NCI-H69 (cell line): ENCODE measurements around the gene POLA2.

ENCODE experiments used
- DNase-seq: peaks from one replicate; lab custom pipeline; 2025; lab: John Stamatoyannopoulos, UW

Gene POLA2

GRCh38 chr11:65287601-65288000 lies 25.8 kb downstream of the POLA2 start:
- no peak for DNase-seq

- peak; percentile 98 for DNase-seq
Measured at GRCh38 chr11:65288706-65289536, 27.2 kb downstream of the POLA2 start.

GRCh38 chr11:65290448-65291165 lies 28.8 kb downstream of the POLA2 start:
- DNase-seq, result peak; percentile 66

DNA sequence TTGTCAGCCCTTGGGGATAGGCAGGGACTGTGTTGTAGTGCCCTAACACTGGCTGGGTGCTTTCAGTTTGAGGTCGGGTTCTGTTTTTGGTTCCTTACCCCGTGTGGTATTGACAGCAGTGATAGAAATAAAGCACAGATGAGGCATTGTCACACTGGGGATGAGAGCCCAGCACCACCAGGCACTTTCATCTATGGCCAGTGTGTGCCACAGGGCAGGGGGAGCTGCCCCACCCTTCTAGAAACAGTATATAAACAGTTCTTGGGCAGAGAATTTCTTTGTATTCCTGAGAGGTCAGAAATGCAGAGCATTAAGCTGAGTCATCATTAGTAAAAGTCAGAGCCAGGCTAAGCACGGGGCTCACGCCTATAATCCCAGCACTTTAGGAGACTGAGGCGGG lies 29.9 kb downstream of the POLA2 start:
- no peak for DNase-seq

GRCh38 chr11:65292890-65293289 lies 31.1 kb downstream of the POLA2 start:
- peak; percentile 18 for DNase-seq

DNA sequence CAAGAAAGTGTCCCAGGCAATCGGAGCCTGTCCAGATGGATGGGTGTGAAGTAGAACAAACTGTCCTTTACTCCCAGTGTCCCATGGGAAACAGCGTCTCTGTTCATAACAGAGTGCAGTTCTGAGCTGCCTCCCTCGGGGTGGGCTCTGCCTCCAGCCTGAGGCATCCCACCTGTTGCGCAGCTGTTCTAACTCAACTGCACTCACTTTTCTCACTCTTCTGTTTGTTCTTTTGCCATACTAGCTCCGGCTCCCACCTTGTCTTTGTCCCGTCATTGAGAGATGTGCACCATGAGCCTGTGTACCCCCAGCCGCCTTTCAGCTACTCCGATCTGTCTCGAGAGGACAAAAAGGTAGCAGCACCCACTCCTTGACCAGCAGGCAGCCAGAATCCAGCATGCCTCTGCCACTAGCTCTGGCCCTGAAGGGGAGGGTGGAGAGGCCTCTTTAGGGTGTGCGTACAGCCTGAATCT lies 32.2 kb downstream of the POLA2 start:
- peak; percentile 91 for DNase-seq

DNA sequence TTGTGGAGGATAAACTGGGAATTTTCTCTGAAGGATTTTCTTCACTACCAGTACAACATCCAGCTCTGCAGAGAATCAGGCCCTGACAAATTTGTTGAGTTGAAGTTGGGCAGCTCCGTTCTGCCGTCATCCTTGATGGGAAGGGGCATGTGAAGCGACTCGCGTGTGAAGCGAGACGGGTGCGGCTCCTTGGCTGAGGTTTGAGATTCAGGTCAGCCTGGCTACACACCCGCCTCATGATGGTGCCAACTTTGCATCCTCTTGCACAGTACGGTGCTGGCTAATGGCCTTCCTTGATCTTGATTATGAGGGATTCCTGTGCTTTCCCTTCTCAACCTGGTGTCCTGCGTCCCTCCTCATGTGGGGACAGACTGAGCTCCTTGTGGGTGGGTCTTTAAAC lies 33.2 kb downstream of the POLA2 start:
- no peak for DNase-seq

- DNase-seq, result no peak
Measured at GRCh38 chr11:65295571-65296341, 34.0 kb downstream of the POLA2 start.

DNA sequence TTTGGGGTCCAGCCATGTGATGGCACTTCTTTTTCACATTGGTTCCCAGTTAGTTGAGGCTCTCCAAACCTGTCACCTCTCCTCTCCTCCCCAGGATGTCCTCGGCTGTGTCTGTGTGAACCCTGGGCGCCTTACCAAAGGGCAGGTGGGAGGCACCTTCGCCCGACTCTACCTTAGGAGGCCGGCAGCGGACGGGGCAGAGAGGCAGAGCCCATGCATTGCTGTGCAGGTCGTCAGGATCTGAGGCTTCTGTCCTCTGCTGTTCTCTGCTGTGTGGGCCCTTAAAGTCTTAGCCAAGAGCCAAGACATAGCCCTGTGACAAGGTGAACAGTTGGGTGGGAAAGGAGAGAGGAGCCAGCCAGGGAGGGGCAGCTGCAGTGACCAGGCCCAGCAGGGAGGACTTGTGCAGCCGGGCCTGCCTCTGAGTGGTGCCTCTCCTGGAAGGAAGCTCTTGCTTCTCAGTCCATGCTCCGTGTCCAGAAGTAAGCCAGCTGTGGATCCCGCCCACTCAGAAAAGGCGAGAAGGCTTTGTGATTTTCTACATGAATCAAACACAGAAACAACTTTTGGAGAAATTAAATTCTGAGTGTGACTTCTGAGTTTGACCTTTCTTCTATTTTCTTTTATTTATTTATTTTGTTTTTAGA lies 35.4 kb downstream of the POLA2 start:
- no peak for DNase-seq

- no peak for DNase-seq
Measured at GRCh38 chr11:65298131-65298535, 36.4 kb downstream of the POLA2 start.

DNA sequence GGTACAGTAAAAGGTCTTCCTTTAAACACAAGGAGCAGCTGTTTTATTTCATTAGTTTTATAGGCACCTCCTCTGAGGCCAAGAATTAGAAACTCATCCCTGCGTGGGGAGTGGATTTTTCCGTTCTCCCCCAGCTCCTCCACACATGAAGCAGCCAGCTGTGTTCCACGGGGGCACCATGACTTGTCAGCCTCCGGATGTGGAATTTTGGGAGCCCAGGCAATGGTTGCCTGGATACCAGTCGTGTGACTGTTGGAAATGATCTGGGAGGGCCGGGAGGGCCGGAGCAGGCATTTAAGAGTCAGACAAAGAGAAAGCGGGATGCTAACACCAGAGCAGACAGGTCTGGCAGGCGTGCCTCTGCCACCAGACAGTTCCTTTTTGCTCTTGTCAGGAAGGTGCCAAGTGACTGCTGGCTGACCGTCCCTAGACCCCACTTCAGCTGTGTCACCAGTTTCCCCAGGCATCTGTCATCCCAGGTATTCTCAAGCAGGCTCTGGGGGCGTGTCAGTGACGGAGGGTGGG lies 37.0 kb downstream of the POLA2 start:
- no peak for DNase-seq

DNA sequence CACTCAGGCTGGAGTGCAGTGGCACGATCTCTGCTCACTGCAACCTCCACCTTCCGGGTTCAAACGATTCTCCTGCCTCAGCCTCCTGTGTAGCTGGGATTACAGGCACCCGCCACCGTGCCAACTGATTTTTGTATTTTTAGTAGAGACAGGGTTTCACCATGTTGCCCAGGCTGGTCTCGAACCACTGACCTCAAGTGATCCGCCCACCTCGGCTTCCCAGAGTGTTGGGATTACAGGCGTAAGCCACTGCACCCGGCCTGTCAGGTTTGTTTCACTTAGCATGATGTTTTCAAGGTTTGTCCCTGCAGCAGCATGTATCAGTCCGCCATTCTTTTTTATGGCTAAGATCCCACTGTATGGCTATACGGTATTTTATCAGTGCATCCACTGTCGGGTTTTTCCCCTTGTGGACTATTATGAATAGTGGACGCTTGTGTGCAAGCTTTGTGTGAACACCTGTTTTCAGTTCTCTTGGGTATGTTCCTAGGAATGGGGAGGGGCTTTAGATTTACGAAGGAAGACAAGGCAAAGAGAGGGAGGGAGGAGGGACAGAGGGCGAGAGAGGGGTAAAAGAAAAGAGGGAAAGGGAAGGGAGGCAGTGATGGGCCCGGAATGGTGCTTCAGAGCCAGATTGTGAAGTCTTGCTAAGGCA lies 39.0 kb downstream of the POLA2 start:
- peak; percentile 19 for DNase-seq

GRCh38 chr11:65301491-65302329 lies 39.9 kb downstream of the POLA2 start:
- DNase-seq, result peak; percentile 50

DNA sequence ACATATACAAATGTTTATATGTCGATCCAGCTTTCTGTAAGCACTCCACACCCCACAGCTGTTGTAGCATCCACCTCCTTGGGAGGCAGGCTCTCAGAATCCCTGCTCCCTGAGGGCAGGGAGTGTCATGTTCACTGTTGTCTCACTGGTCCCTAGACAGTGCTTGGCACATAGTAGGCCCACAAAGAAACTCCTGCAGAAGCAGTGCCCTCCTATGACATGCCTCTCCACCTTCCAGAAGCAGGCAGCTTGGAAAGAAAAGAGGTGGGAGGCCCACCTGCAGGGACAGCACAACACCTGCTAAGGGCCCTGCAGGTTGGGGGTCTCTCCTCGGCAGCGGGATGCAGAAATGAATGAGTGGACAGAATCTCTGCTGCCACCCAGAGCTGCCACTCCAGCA lies 41.8 kb downstream of the POLA2 start:
- no peak for DNase-seq

DNA sequence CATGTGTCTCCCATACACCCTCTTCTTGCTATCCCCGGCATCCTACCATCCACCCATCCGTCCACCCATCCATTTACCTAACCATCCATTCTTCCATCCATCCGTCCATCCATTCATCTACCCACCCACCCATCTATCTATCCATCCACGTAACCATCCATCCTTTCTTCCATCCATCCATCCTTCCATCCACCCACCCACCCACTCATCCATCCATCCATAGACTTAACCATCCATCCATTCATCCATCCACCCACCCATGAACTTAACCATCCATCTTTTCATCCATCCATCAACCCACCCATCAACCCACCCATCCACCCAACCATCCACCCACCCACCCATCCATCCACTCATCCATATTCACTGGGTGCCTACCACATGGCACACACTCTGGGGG lies 42.3 kb downstream of the POLA2 start:
- no peak for DNase-seq

DNA sequence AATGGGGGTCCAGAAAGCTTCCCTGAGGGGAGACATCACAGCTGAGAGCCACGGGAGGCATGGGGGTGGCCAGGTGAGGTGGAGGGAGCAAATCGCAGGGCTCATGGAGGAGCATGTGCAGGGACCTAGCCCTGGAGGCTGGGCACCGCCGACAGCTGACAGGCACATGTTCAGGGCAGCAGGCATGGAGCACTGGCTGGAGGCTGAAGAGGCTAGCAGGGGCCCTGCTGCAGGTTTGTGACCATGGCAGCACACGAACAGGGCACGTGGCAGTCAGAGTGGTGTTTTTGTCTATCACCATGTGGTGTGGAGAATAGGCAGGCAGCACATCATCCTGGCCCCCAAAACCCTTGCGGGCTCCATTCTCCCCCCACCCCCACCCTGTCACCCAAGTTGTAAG lies 42.9 kb downstream of the POLA2 start:
- no peak for DNase-seq

GRCh38 chr11:65305501-65306268 lies 43.9 kb downstream of the POLA2 start:
- no peak for DNase-seq

- no peak for DNase-seq
Measured at GRCh38 chr11:65307298-65308229, 45.8 kb downstream of the POLA2 start.
